Activated CD8-positive, alpha-beta memory T cell treated with anti-CD3 and anti-CD28 coated beads, Interleukin-2, amount 50 U/mL, for 1 hour (primary cell): ENCODE results near the gene HFM1.

Experiments
- DNase-seq: peaks from one replicate; pipeline ENCODE4 v3.0.0-alpha.2; 2020; ENCODE audit errors: extremely low read depth

HFM1 gene

GRCh38 chr1:91244737-91245136 is 159.9 kb downstream of the HFM1 start:
- DNase-seq = no peak

- DNase-seq = no peak
Observed at GRCh38 chr1:91243171-91243570, 161.5 kb downstream of the HFM1 start.

DNA sequence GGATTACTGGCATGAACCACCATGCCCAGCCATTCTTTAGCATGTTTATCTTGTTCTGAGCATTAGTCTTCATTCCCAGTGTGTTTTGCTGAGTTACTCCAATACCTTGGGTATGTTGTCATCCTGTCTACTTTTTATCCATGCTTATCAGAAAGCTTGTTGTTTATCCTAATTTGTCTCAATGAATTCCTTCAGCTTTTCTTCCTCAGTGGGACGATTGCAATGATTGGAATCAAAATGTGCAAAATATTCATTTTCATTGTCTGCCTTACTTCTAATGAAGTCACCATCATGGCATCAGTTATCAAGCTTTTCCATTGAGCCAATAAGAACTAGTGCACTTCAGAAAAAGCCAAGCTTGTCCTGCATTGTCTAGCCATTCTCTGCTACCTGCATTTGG is 170.5 kb downstream of the HFM1 start:
- DNase-seq = no peak

DNA sequence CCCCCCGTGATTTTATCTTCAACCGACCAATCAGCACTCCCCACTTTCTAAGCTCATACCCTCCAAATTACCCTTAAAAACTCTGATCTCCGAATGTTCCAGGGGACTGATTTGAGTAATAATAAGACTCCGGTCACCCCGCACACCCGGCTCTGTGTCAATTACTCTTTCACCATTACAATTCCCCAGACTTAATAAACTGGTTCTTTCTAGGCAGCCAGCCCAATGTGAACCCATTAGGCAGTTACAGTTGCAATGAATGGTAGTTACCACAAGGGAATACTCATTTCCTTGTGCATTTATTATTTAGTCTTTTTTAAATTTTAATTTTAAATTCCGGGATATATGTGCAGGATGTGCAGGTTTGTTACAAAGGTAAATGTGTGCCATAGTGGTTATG is 177.9 kb downstream of the HFM1 start:
- no peak for DNase-seq

DNA sequence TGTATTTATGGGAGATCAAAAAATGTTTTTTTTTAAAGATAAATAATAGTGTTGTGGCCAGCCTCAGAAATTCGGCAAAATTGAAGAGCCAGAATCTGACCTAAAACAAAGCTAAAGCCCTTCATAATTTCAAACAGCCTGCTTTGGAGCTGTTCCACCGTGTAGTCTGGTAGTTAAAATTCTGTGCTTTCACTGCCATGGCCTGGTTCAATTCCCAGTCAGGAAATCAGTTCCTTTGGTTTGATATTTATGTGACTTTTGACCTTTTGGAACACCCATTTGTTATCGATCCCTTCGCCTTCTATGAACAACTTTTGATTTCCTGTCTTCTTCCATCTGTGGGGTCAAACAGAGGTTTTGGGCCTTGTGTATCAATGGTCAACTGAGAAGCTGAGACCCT is 179.8 kb downstream of the HFM1 start:
- DNase-seq = no peak

- DNase-seq = no peak
Observed at GRCh38 chr1:91221017-91221416, 183.6 kb downstream of the HFM1 start.

DNA sequence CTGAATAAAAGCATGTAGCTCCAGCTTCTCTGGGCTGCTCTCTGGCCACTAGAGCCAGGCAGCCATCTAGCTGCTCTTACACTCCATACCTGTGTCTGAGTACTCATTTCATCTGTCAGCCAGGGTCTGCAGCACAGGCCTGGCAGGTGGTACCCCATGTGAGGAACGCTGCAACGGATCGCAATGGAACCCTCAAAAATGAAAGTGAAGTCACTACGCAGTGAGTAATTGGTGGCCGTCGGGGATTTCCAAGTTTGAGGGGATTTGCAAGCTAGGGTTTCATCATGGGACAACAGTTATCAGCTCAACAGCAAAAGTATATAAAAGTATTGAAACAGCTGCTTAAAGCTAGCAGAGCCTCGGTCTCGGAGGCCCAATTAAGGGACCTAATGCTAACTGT is 186.7 kb downstream of the HFM1 start:
- DNase-seq = no peak
